Measurements from ENCODE around the gene SLC38A5.

- no peak for TF ChIP-seq CTCF (conservative IDR thresholded peaks at IDR 0.05)
- TF ChIP-seq EZH2 (IDR thresholded peaks at IDR 0.05; ENCODE audit: low read depth) = no peak
These were observed 21.7 kb upstream of the SLC38A5 start for GRCh38 chrX:48491809-48492208.

Measured in PC-9 (cell line).